Activated CD4-positive, alpha-beta T cell treated with anti-CD3 and anti-CD28 coated beads for 4 hours (primary cell): ENCODE results near the gene PLK5.
"Not testable (repeated sequence)": the region's sequence is repeated elsewhere in the genome, so short reads cannot be mapped to it uniquely, and the experiment has no call there.

Experiments
- DNase-seq, 2 donors: peaks; one replicate each; pipeline ENCODE4 v3.0.0-alpha.2; 2020

The PLK5 gene

GRCh38 chr19:1526066-1526778, 2.3 kb downstream of the PLK5 start:
- DNase-seq, result no peak

- DNase-seq, result no peak
Observed at GRCh38 chr19:1526979-1527649, 3.2 kb downstream of the PLK5 start.

- DNase-seq, result no peak
Observed at GRCh38 chr19:1527650-1528309, 3.9 kb downstream of the PLK5 start.

- DNase-seq, result no peak
Observed at GRCh38 chr19:1528596-1529429, 4.9 kb downstream of the PLK5 start.

- no peak for DNase-seq
Observed at GRCh38 chr19:1529430-1529816, 5.5 kb downstream of the PLK5 start.

GRCh38 chr19:1530856-1531255, 7.0 kb downstream of the PLK5 start:
- DNase-seq, result not testable (repeated sequence)

GRCh38 chr19:1531587-1531986, 7.7 kb downstream of the PLK5 start:
- no peak for DNase-seq

DNA sequence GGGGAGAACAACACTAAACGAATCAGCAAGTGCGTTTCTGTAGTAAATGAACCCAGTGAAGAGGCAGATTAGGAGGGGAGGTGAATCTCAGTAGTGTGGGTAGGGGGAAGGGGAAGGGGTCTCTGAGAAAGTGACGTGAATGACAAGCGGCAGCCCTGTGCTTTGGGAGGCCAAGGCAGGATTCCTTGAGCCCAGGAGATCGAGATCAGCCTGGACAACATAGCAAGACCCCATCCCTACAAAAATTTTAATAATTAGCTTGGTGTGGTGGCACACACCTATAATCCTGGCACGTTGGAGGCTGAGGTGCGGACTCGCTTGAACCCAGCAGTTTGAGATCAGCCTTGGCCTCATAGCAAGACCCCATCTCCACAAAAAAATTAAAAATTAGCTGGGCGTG, 8.1 kb downstream of the PLK5 start:
- no peak for DNase-seq

DNA sequence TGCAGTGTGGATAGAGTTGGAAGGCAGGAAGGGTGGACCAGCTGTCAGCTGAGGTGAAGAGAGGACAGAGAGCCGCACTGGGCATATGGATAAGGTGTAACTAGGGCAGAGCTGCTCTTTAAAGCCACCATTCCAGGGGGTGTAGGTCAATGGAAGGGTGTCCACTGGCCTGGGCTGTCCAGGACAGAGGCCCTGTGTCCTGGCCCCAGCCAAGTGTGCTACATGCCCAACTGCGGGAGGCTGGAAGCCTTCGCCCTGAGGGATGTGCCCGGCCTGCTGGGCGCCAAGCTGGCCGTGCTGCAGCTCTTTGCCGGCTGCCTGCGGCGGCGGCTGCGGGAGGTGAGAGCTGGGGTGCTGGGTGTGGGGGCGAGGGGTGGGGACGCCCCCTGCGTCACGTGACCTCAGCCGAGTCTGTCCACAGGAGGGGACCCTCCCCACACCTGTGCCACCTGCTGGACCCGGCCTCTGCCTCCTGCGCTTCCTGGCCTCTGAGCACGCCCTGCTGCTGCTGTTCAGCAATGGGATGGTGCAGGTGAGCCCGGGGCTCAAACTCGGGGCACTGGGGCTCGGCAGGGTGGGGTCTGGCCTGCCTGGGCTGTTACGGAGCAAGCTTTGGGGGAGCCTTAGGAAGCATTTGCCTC, 9.8 kb downstream of the PLK5 start:
- DNase-seq, result no peak

DNA sequence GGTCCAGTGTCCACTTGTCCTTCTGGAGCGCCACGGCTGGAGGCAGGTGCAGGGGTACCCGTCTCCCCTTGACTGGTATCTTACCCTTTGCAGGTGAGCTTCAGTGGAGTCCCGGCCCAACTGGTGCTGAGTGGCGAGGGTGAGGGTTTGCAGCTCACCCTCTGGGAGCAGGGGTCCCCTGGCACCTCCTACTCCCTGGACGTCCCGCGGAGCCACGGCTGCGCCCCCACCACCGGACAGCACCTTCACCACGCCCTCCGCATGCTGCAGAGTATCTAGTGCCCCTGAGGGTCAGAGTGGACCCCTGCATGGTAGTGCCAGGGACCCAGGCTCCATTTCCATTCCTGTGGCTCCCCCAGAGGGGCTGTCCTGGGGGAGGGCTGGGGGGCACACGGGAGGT, 11.1 kb downstream of the PLK5 start:
- DNase-seq, result no peak

GRCh38 chr19:1535699-1536098, 11.8 kb downstream of the PLK5 start:
- not testable (repeated sequence) for DNase-seq

DNA sequence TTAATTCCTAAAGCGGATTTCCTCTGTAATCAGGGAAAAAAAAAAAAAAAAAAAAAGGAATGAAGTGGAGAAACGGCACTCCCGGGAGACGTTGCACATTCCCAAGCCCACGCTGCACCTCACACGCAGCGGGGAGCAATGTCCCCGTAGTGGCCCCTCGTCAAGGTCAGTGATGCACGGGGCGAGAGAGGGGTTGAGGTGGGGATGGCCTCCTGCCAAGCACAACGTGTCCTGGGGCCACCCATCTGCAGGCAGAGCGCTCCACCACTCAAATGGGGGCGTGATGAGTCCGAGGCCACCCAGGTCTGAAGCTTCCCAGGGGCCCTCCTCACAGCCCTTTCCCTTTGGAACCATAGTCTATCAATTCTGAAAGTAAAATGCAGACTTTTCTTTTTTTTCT, 15.1 kb downstream of the PLK5 start:
- no peak for DNase-seq

GRCh38 chr19:1539749-1540148, 15.9 kb downstream of the PLK5 start:
- not testable (repeated sequence) for DNase-seq

DNA sequence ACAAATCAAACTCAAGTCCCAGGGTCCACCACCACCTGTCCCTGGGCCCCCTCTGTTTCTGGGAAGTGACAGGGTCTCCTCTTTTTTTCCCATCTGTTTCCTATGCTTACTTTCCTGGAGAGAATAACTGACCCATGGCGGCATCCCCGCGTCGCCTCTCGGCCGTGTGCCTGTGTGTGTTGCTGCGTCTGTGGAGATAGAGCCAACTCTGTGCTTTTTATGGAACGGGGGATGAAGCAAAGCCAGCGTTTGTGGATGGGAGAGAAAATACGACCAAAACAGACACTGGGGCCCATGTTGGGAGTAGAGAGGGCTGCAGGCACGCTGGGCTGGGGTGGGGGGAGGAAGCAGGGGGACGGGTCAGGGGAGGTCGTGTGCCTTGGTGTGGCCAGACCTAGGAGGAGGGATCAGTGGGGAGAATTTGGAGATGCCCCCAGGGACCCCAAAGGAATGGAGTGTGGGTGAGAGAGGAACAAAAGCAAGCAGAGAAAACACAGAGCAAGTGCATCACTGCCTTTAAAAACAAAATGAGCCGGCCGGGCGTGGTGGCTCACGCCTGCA, 16.6 kb downstream of the PLK5 start:
- DNase-seq, result no peak

- no peak for DNase-seq
Observed at GRCh38 chr19:1549332-1549945, 25.6 kb downstream of the PLK5 start.

- DNase-seq, result no peak
Observed at GRCh38 chr19:1551068-1552040, 27.5 kb downstream of the PLK5 start.

DNA sequence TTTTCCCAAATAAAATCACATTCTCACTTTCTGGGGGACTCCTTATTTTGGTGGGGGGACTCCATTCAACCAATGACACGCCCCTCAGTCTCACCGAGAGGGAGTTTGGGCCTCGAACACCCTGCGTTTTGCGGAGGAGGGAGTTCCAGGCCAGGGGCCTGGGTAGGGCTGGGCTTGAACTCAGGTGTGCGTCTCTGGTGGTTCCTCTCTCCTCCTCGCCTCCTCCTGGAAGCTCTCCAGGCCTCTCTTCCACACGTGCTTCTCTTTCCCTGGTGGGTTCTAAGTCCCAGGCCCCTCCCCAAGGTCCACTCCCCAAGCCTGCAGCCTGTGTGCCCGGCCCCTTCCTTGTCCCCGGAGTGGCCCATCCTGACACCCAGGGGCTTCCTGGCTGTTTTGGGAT, 29.5 kb downstream of the PLK5 start:
- DNase-seq, result no peak

GRCh38 chr19:1554968-1555367, 31.1 kb downstream of the PLK5 start:
- DNase-seq, result no peak

- DNase-seq, result no peak
Observed at GRCh38 chr19:1555487-1556389, 31.9 kb downstream of the PLK5 start.
